Prostate gland (tissue), 2 donors: ENCODE results near the gene TGFB1. TPM values are rescaled to one million over a fixed set of nuclear protein-coding genes. Genes with fewer than 3 reads are reported as not detected.

ENCODE experiments used
- DNase-seq: peaks from one replicate; pipeline ENCODE4 v3.0.0-alpha.2; 2019; ENCODE audit warnings: low spot score
- H3K27ac ChIP-seq, 2 donors: fragments of 200-600 bp; sonication (generic); 2 replicates each; pipeline ENCODE4 v1.5.1; 2017 to 2019
- H3K27me3 ChIP-seq: fragments of 200-600 bp; sonication (generic); replicated peaks from 2 replicates; pipeline ENCODE4 v1.5.1; 2019; ENCODE audit not compliant: insufficient read depth
- H3K36me3 ChIP-seq, 2 donors: fragments of 200-600 bp; sonication (generic); 1 replicate in 1 of 2; 2 replicates in 1 of 2; pipeline versions ENCODE4 v1.5.1 to v1.8.1; 2017 to 2019
- H3K4me1 ChIP-seq: fragments of 200-600 bp; sonication (generic); replicated peaks from 2 replicates; pipeline ENCODE4 v1.5.1; 2019
- H3K4me3 ChIP-seq, 2 donors: fragments of 200-600 bp; sonication (generic); 2 replicates each; pipeline ENCODE4 v1.5.1; 2017 to 2019
- H3K9me3 ChIP-seq: fragments of 200-600 bp; sonication (generic); 2 replicates; pipeline ENCODE4 v1.5.1; 2017
- POLR2A ChIP-seq: fragments of 450-650 bp; IDR thresholded peaks from one replicate; pipeline ENCODE4 v1.6.1; 2016; ENCODE audit warnings: antibody characterized with exemption, mild to moderate bottlenecking
- POLR2AphosphoS5 ChIP-seq: sonication (generic); formaldehyde crosslinking; IDR thresholded peaks from one replicate; pipeline ENCODE4 v1.6.1; 2017; ENCODE audit warnings: antibody characterized with exemption
- WGBS: methylation state at CpG from one replicate; pipeline ENCODE4 v1.1.5; 2018; 5-methylcytosine and 5-hydroxymethylcytosine counted together
- intact Hi-C: fragments of 100-400 bp; cut with DNase I; formaldehyde crosslinking; loops from one replicate; pipeline ENCODE4 v1.14.2; 2022
- total RNA-seq, 2 donors: library from RNA; depleted of rRNA; stranded (reverse); fragments of >200 nt; gene quantifications; one replicate each; pipeline ENCODE4 v1.1.0, GENCODE V29; 2016
- TF ChIP-seq, protein P1 (sequence below), 4 experiments: fragments of 200-600 bp in 2 of 4; fragments of 450-650 bp in 2 of 4; sonication (generic) in 2 of 4; IDR thresholded peaks; 1 replicate in 3 of 4; 2 replicates in 1 of 4; pipeline ENCODE4 v1.5.1; 2016 to 2019; ENCODE audit warnings: antibody characterized with exemption in 4 of 4, mild to moderate bottlenecking in 2 of 4, moderate library complexity in 2 of 4

The TGFB1 gene
- total RNA-seq, 2 donors from 2014 or later: 9.7 to 32.4 TPM

GRCh38 chr19:41322451-41322850, 31.3 kb downstream of the TGFB1 start:
- Histone ChIP-seq H3K36me3 (no peaks in the 10 kb centered on the region), H3K4me1 (peaks cover 13% of the 10 kb centered on the region)
- intact Hi-C loops: loop anchor here (5.0 kb wide), 1 partner anchor 35 kb away; no protein-coding TSS in a partner anchor

GRCh38 chr19:41321600-41322270, 32.0 kb downstream of the TGFB1 start:
- peak overlapping the region; percentile 46 to 73 for H3K27ac ChIP-seq
- TF ChIP-seq POLR2A: no peak
- no peak for TF ChIP-seq POLR2AphosphoS5
- TF ChIP-seq, protein P1, sequence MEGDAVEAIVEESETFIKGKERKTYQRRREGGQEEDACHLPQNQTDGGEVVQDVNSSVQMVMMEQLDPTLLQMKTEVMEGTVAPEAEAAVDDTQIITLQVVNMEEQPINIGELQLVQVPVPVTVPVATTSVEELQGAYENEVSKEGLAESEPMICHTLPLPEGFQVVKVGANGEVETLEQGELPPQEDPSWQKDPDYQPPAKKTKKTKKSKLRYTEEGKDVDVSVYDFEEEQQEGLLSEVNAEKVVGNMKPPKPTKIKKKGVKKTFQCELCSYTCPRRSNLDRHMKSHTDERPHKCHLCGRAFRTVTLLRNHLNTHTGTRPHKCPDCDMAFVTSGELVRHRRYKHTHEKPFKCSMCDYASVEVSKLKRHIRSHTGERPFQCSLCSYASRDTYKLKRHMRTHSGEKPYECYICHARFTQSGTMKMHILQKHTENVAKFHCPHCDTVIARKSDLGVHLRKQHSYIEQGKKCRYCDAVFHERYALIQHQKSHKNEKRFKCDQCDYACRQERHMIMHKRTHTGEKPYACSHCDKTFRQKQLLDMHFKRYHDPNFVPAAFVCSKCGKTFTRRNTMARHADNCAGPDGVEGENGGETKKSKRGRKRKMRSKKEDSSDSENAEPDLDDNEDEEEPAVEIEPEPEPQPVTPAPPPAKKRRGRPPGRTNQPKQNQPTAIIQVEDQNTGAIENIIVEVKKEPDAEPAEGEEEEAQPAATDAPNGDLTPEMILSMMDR (IDR thresholded peaks at IDR 0.05): peak in 3 of 4 experiments; percentile 15 to 64 (median 37)
- peaks cover 13% of the 10 kb centered on the region for H3K4me1 ChIP-seq
- DNase-seq: no peak
- H3K36me3 ChIP-seq: peaks cover 0 to 2% of the 10 kb centered on the region in 2 donors
- no peaks in the 10 kb centered on the region for H3K27me3 ChIP-seq
- H3K4me3 ChIP-seq: no peak overlapping the region
- 58% methylated on average over 10 of the region's 10 CpGs for WGBS
- no peaks in the 10 kb centered on the region for H3K9me3 ChIP-seq
- intact Hi-C loops: loop anchor here (5.0 kb wide), 1 partner anchor 36 kb away; no protein-coding TSS in a partner anchor

More at GRCh38 chr19:41322451-41322850, 31.3 kb downstream of the TGFB1 start:
- DNase-seq: no peak
- H3K27me3 ChIP-seq: no peaks in the 10 kb centered on the region
- peak overlapping the region; percentile 46 to 73 for H3K27ac ChIP-seq
- H3K4me3 ChIP-seq: no peak overlapping the region
- TF ChIP-seq POLR2A (no peak), POLR2AphosphoS5 (no peak)
- TF ChIP-seq, protein P1 (IDR thresholded peaks at IDR 0.05): no peak
- no peaks in the 10 kb centered on the region for H3K9me3 ChIP-seq
- 80% methylated on average over 9 of the region's 11 CpGs for WGBS

GRCh38 chr19:41321204-41321599, 32.5 kb downstream of the TGFB1 start:
- 74% methylated on average over 7 of the region's 7 CpGs for WGBS
- intact Hi-C loops: loop anchor here (5.0 kb wide), 1 partner anchor 36 kb away; no protein-coding TSS in a partner anchor
- H3K27ac ChIP-seq: no peak overlapping the region
- H3K4me1 ChIP-seq: peaks cover 10% of the 10 kb centered on the region
- TF ChIP-seq, protein P1 (IDR thresholded peaks at IDR 0.05): no peak
- no peaks in the 10 kb centered on the region for H3K27me3 ChIP-seq
- H3K9me3 ChIP-seq: no peaks in the 10 kb centered on the region
- no peak overlapping the region for H3K4me3 ChIP-seq
- H3K36me3 ChIP-seq: peaks cover 0 to 8% of the 10 kb centered on the region in 2 donors
- no peak for DNase-seq

DNA sequence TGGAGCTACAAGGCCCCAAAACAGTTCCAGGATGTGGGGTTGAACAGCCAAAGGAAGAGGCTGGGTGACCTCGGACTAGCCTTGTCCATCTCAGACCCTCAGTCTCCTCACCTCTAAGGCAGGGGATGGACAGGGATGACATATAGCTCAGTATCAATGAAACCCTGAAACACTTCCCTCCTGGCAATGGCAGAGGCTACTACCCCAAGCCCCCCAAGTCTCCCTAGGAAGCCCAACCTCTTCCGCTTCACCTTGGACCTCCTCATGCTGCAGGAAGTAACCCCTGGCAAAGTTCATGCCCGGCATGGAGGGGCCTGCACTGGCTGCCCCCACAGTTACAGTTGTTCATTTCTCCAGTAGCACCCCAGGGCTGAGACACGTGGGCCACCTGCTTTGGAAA, 33.2 kb downstream of the TGFB1 start:
- Histone ChIP-seq H3K4me1 (peaks cover 3% of the 10 kb centered on the region), H3K4me3 (no peak overlapping the region), H3K27me3 (no peaks in the 10 kb centered on the region), H3K36me3 (peaks cover 0 to 8% of the 10 kb centered on the region in 2 donors), H3K27ac (no peak overlapping the region), H3K9me3 (no peaks in the 10 kb centered on the region)
- intact Hi-C loops: loop anchor here (5.0 kb wide), 1 partner anchor 37 kb away; no protein-coding TSS in a partner anchor
- no peak for TF ChIP-seq POLR2A
- TF ChIP-seq POLR2AphosphoS5: no peak
- no peak for DNase-seq
- 91% methylated on average over 4 of the region's 4 CpGs for WGBS

GRCh38 chr19:41320185-41320518, 33.6 kb downstream of the TGFB1 start:
- Histone ChIP-seq H3K4me3 (no peak overlapping the region), H3K9me3 (no peaks in the 10 kb centered on the region), H3K4me1 (peaks cover 2% of the 10 kb centered on the region), H3K27me3 (no peaks in the 10 kb centered on the region), H3K36me3 (peaks cover 0 to 8% of the 10 kb centered on the region in 2 donors), H3K27ac (no peak overlapping the region)
- intact Hi-C loops: loop anchor here (5.0 kb wide), 1 partner anchor 37 kb away; no protein-coding TSS in a partner anchor
- TF ChIP-seq POLR2AphosphoS5 (no peak), POLR2A (no peak)
- TF ChIP-seq, protein P1 (IDR thresholded peaks at IDR 0.05): no peak
- WGBS: 81% methylated on average over 11 of the region's 11 CpGs
- DNase-seq: no peak
